HEK293 (cell line): Measurements from ENCODE around the gene PARD3.

Experiments used
- CTCF ChIA-PET: fragments of 350-600 bp; formaldehyde crosslinking; extraction: SDS; loops from one replicate; lab custom pipeline; 2021; ENCODE audit warnings: antibody characterized with exemption; lab: Yijun Ruan, JAX
- POLR2A ChIA-PET: fragments of 300-600 bp; formaldehyde crosslinking; extraction: SDS; loops from one replicate; lab custom pipeline; 2020; ENCODE audit warnings: antibody characterized with exemption, inconsistent platforms; lab: Yijun Ruan, JAX
- H3K27ac ChIP-seq: fragments of 200-500 bp; sonication (Bioruptor generic); 2 replicates; pipeline ENCODE4 v1.5.1; 2014; ENCODE audit warnings: low read depth, low read length, control low read depth, inconsistent platforms; ENCODE audit errors: extremely low read depth
- H3K36me3 ChIP-seq, 2 experiments: fragments of 200-500 bp in 1 of 2; sonication (Bioruptor generic) in 1 of 2; 1 replicate in 1 of 2; 2 replicates in 1 of 2; pipeline ENCODE4 v1.5.1; 2014 to 2017; ENCODE audit warnings: inconsistent platforms in 2 of 2, low read length in 2 of 2; ENCODE audit not compliant: control insufficient read depth in 2 of 2, insufficient read depth in 1 of 2
- H3K4me1 ChIP-seq: fragments of 200-500 bp; sonication (Bioruptor generic); 2 replicates; pipeline ENCODE4 v1.5.1; 2014; ENCODE audit warnings: mild to moderate bottlenecking, low read length, inconsistent platforms; ENCODE audit not compliant: control insufficient read depth, insufficient read depth
- H3K4me3 ChIP-seq: 2 replicates; pipeline ENCODE4 v1.5.1; 2011; ENCODE audit warnings: low read depth, mild to moderate bottlenecking, control low read depth, low read length, moderate library complexity
- H3K9me3 ChIP-seq: fragments of 200-500 bp; sonication (Bioruptor generic); 2 replicates; pipeline ENCODE4 v1.5.1; 2014; ENCODE audit warnings: low read depth, low read length, inconsistent platforms; ENCODE audit not compliant: control insufficient read depth, insufficient read depth
- PATZ1 ChIP-seq: fragments of 450-650 bp; formaldehyde crosslinking; IDR thresholded peaks from 2 replicates; pipeline ENCODE4 v1.5.1; 2016; ENCODE audit warnings: missing biosample characterization, missing genetic modification characterization
- SCRT1 ChIP-seq: fragments of 450-650 bp; formaldehyde crosslinking; IDR thresholded peaks from 2 replicates; pipeline ENCODE4 v1.5.1; 2016; ENCODE audit warnings: missing biosample characterization, missing genetic modification characterization, borderline replicate concordance
- SCRT2 ChIP-seq: fragments of 450-650 bp; formaldehyde crosslinking; IDR thresholded peaks from 2 replicates; pipeline ENCODE4 v1.5.1; 2016; ENCODE audit warnings: missing biosample characterization, missing genetic modification characterization
- ZBTB7A ChIP-seq: fragments of 450-650 bp; formaldehyde crosslinking; IDR thresholded peaks from 2 replicates; pipeline ENCODE4 v1.5.1; 2016; ENCODE audit warnings: low read depth, missing biosample characterization, missing genetic modification characterization
- ZNF138 ChIP-seq: fragments of 450-650 bp; formaldehyde crosslinking; IDR thresholded peaks from 2 replicates; pipeline ENCODE4 v1.5.1; 2016; ENCODE audit warnings: missing biosample characterization, missing genetic modification characterization, borderline replicate concordance
- ZNF184 ChIP-seq: fragments of 450-650 bp; IDR thresholded peaks from 2 replicates; pipeline ENCODE4 v1.5.1; 2018; ENCODE audit warnings: missing biosample characterization, mild to moderate bottlenecking, missing genetic modification characterization
- ZNF302 ChIP-seq: fragments of 450-650 bp; formaldehyde crosslinking; IDR thresholded peaks from 2 replicates; pipeline ENCODE4 v1.5.1; 2016; ENCODE audit warnings: missing biosample characterization, missing genetic modification characterization, low read depth
- ZNF354C ChIP-seq: fragments of 450-650 bp; formaldehyde crosslinking; IDR thresholded peaks from 2 replicates; pipeline ENCODE4 v1.5.1; 2016; ENCODE audit warnings: missing biosample characterization, missing genetic modification characterization, low read depth, borderline replicate concordance
- ZNF518A ChIP-seq: fragments of 450-650 bp; formaldehyde crosslinking; conservative IDR thresholded peaks from 2 replicates; pipeline ENCODE4 v1.5.1; 2016; ENCODE audit warnings: low read depth, missing biosample characterization, missing genetic modification characterization
- ZNF658 ChIP-seq: fragments of 450-650 bp; formaldehyde crosslinking; IDR thresholded peaks from 2 replicates; pipeline ENCODE4; 2016; ENCODE audit warnings: missing biosample characterization, missing genetic modification characterization
- ZNF785 ChIP-seq: fragments of 450-650 bp; formaldehyde crosslinking; IDR thresholded peaks from 2 replicates; pipeline ENCODE4 v1.5.1; 2016; ENCODE audit warnings: missing biosample characterization, missing genetic modification characterization
- TF ChIP-seq, protein P1 (sequence below): fragments of 450-650 bp; formaldehyde crosslinking; IDR thresholded peaks from 2 replicates; pipeline ENCODE4 v1.5.1; 2016; ENCODE audit warnings: missing biosample characterization, missing genetic modification characterization
- TF ChIP-seq, protein P2 (sequence below): sonication (generic); formaldehyde crosslinking; IDR thresholded peaks from 2 replicates; pipeline ENCODE4 v1.8.1; 2022; ENCODE audit warnings: mild to moderate bottlenecking, moderate library complexity, missing genetic modification reagents
- TF ChIP-seq, protein P3 (sequence below): fragments of 450-650 bp; formaldehyde crosslinking; IDR thresholded peaks from 2 replicates; pipeline ENCODE4 v1.5.1; 2016; ENCODE audit warnings: missing biosample characterization, missing genetic modification characterization

Gene PARD3

DNA sequence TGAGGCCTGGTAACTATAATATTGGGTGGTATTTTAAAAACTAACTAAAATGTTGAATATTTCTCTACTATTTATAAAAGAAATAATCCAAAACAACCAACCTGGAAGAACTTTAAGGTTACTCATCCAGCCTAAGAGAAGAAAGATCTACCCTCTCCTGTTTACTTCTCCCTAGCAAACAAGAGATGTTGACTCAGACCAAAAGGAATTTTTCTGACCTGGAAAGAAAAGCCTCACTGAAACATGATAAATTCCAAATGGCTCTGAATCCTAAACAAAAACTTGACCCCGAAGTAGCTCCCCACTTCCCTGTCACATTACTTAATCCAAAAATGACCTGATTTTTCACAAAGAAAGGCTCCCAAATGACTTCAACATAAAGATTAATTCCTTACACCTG is 101.2 kb downstream of the PARD3 start (continued):
- TF ChIP-seq ZNF518A (tag by site-specific recombination) = no peak
- TF ChIP-seq, protein P1, sequence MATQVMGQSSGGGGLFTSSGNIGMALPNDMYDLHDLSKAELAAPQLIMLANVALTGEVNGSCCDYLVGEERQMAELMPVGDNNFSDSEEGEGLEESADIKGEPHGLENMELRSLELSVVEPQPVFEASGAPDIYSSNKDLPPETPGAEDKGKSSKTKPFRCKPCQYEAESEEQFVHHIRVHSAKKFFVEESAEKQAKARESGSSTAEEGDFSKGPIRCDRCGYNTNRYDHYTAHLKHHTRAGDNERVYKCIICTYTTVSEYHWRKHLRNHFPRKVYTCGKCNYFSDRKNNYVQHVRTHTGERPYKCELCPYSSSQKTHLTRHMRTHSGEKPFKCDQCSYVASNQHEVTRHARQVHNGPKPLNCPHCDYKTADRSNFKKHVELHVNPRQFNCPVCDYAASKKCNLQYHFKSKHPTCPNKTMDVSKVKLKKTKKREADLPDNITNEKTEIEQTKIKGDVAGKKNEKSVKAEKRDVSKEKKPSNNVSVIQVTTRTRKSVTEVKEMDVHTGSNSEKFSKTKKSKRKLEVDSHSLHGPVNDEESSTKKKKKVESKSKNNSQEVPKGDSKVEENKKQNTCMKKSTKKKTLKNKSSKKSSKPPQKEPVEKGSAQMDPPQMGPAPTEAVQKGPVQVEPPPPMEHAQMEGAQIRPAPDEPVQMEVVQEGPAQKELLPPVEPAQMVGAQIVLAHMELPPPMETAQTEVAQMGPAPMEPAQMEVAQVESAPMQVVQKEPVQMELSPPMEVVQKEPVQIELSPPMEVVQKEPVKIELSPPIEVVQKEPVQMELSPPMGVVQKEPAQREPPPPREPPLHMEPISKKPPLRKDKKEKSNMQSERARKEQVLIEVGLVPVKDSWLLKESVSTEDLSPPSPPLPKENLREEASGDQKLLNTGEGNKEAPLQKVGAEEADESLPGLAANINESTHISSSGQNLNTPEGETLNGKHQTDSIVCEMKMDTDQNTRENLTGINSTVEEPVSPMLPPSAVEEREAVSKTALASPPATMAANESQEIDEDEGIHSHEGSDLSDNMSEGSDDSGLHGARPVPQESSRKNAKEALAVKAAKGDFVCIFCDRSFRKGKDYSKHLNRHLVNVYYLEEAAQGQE = no peak
- TF ChIP-seq, all 188 proteins: peak for 0

- H3K27ac ChIP-seq = no peak overlapping the region
- peaks cover 18% of the 10 kb centered on the region for H3K4me1 ChIP-seq
- H3K9me3 ChIP-seq = no peaks in the 10 kb centered on the region
- H3K4me3 ChIP-seq = no peak overlapping the region
- H3K36me3 ChIP-seq = no peaks in the 10 kb centered on the region
- POLR2A ChIA-PET = no interaction called here
- TF ChIP-seq ZNF354C (tag by site-specific recombination) = no peak
- no peak for TF ChIP-seq ZNF302
- TF ChIP-seq ZNF658 (tag by site-specific recombination) = no peak
- TF ChIP-seq ZNF184 (tag by site-specific recombination) = no peak
- TF ChIP-seq ZNF138 (tag by site-specific recombination) = no peak
- no peak for TF ChIP-seq ZNF785 (tag by site-specific recombination)
- TF ChIP-seq, protein P2, sequence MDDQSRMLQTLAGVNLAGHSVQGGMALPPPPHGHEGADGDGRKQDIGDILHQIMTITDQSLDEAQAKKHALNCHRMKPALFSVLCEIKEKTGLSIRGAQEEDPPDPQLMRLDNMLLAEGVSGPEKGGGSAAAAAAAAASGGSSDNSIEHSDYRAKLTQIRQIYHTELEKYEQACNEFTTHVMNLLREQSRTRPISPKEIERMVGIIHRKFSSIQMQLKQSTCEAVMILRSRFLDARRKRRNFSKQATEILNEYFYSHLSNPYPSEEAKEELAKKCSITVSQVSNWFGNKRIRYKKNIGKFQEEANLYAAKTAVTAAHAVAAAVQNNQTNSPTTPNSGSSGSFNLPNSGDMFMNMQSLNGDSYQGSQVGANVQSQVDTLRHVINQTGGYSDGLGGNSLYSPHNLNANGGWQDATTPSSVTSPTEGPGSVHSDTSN (CRISPR knock-in tag) = no peak
- TF ChIP-seq, protein P3, sequence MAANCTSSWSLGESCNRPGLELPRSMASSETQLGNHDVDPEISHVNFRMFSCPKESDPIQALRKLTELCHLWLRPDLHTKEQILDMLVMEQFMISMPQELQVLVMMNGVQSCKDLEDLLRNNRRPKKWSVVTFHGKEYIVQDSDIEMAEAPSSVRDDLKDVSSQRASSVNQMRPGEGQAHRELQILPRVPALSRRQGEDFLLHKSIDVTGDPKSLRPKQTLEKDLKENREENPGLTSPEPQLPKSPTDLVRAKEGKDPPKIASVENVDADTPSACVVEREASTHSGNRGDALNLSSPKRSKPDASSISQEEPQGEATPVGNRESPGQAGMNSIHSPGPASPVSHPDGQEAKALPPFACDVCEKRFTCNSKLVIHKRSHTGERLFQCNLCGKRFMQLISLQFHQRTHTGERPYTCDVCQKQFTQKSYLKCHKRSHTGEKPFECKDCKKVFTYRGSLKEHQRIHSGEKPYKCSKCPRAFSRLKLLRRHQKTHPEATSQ (tag by site-specific recombination) = no peak
- TF ChIP-seq SCRT1 = no peak
- TF ChIP-seq ZBTB7A (tag by site-specific recombination) = no peak
- TF ChIP-seq SCRT2 (tag by site-specific recombination) = no peak
- TF ChIP-seq PATZ1 = no peak
- CTCF ChIA-PET = no interaction called here
Observed at GRCh38 chr10:34711500-34711899, 103.6 kb downstream of the PARD3 start.
